Naive B cell (primary cell): ENCODE data around the gene RYR3. TPM values are rescaled to one million over a fixed set of nuclear protein-coding genes. Genes with fewer than 3 reads are reported as not detected.
A peak's percentile ranks its signal among the peaks of the same experiment; 100 is the strongest.

Experiments used
- ATAC-seq, 2 donors: fragments of 150-1000 bp; cut with Tn5 transposase; 2 replicates each; pipeline ENCODE4 v1.10.0; 2021; ENCODE audit warnings: low read depth in 2 of 2, mild to moderate bottlenecking in 2 of 2, moderate library complexity in 2 of 2
- DNase-seq: peaks from one replicate; pipeline ENCODE4 v3.0.0; 2022
- H3K27ac Mint-ChIP-seq, 6 donors: one replicate each; pipeline ENCODE4 v1.8.0; 2020 to 2022; ENCODE audit warnings: mild to moderate bottlenecking in 6 of 6, mixed read lengths in 6 of 6, moderate library complexity in 5 of 6, inconsistent platforms in 2 of 6
- H3K27me3 Mint-ChIP-seq, 3 donors: one replicate each; pipeline ENCODE4 v1.8.0; 2021 to 2022; ENCODE audit warnings: mixed read lengths in 3 of 3, mild to moderate bottlenecking in 1 of 3
- H3K36me3 Mint-ChIP-seq, 2 donors: one replicate each; pipeline ENCODE4 v1.8.0; 2020 to 2022; ENCODE audit warnings: mixed read lengths in 2 of 2, inconsistent platforms in 1 of 2, mild to moderate bottlenecking in 1 of 2
- H3K4me1 Mint-ChIP-seq, 3 donors: one replicate each; pipeline ENCODE4 v1.8.0; 2020 to 2022; ENCODE audit warnings: mixed read lengths in 3 of 3, inconsistent platforms in 1 of 3, mild to moderate bottlenecking in 1 of 3, moderate library complexity in 1 of 3
- H3K4me3 Mint-ChIP-seq, 8 donors: one replicate each; pipeline ENCODE4 v1.8.0; 2020 to 2022; ENCODE audit warnings: mild to moderate bottlenecking in 8 of 8, mixed read lengths in 8 of 8, moderate library complexity in 8 of 8, inconsistent platforms in 2 of 8
- H3K9me3 Mint-ChIP-seq, 7 donors: one replicate each; pipeline ENCODE4 v1.8.0; 2020 to 2022; ENCODE audit warnings: mixed read lengths in 7 of 7, mild to moderate bottlenecking in 5 of 7, inconsistent platforms in 2 of 7, moderate library complexity in 1 of 7
- polyA plus RNA-seq, 6 donors: library from polyadenylated mRNA; unstranded; fragments of 300-500 nt; fragmentation: Illumina TruSeq; gene quantifications; one replicate each; pipeline ENCODE4 v1.2.3, GENCODE V29; 2021; ENCODE audit warnings: low read depth in 6 of 6

RYR3 gene
- polyA plus RNA-seq, 6 donors from 2014 or later = 0.14 to 0.86 (median 0.23) TPM

GRCh38 chr15:33405096-33405495 is 94.3 kb downstream of the RYR3 start:
- Mint-ChIP-seq H3K9me3 (peaks cover 0 to 9% (median 0%) of the 10 kb centered on the region in 7 donors), H3K36me3 (no peaks in the 10 kb centered on the region), H3K4me3 (no peak overlapping the region), H3K27ac (no peak overlapping the region), H3K4me1 (no peaks in the 10 kb centered on the region), H3K27me3 (peaks cover 0 to 7% (median 0%) of the 10 kb centered on the region in 3 donors)
- no peak for DNase-seq
- no peak for ATAC-seq

- H3K9me3 Mint-ChIP-seq = peaks cover 0 to 18% (median 8%) of the 10 kb centered on the region in 7 donors
- ATAC-seq (no peak), DNase-seq (no peak)
- H3K4me1 Mint-ChIP-seq = no peaks in the 10 kb centered on the region
- H3K36me3 Mint-ChIP-seq = no peaks in the 10 kb centered on the region
- no peak overlapping the region for H3K27ac Mint-ChIP-seq
- H3K27me3 Mint-ChIP-seq = peaks cover 0 to 5% (median 0%) of the 10 kb centered on the region in 3 donors
- H3K4me3 Mint-ChIP-seq = no peak overlapping the region
Observed at GRCh38 chr15:33411596-33412540, 101.1 kb downstream of the RYR3 start.

- no peak for DNase-seq
- H3K4me3 Mint-ChIP-seq = no peak overlapping the region
- no peaks in the 10 kb centered on the region for H3K36me3 Mint-ChIP-seq
- no peak for ATAC-seq
- H3K27ac Mint-ChIP-seq = no peak overlapping the region
- no peaks in the 10 kb centered on the region for H3K4me1 Mint-ChIP-seq
- peaks cover 7 to 28% (median 25%) of the 10 kb centered on the region in 3 donors for H3K27me3 Mint-ChIP-seq
- peaks cover 0 to 8% (median 0%) of the 10 kb centered on the region in 7 donors for H3K9me3 Mint-ChIP-seq
Observed at GRCh38 chr15:33419701-33420100, 108.9 kb downstream of the RYR3 start.

- DNase-seq (no peak), ATAC-seq (no peak)
- Mint-ChIP-seq H3K4me3 (no peak overlapping the region), H3K27me3 (peaks cover 0 to 16% (median 8%) of the 10 kb centered on the region in 3 donors), H3K9me3 (peaks cover 0 to 14% (median 3%) of the 10 kb centered on the region in 7 donors), H3K4me1 (no peaks in the 10 kb centered on the region), H3K27ac (no peak overlapping the region), H3K36me3 (no peaks in the 10 kb centered on the region)
Observed at GRCh38 chr15:33424025-33424424, 113.3 kb downstream of the RYR3 start.

- Mint-ChIP-seq H3K27me3 (peaks cover 7 to 15% (median 9%) of the 10 kb centered on the region in 3 donors), H3K4me1 (no peaks in the 10 kb centered on the region), H3K27ac (no peak overlapping the region), H3K4me3 (no peak overlapping the region), H3K36me3 (no peaks in the 10 kb centered on the region), H3K9me3 (peaks cover 0 to 14% (median 3%) of the 10 kb centered on the region in 7 donors)
- DNase-seq = no peak
- ATAC-seq = no peak
Observed at GRCh38 chr15:33425142-33425541, 114.4 kb downstream of the RYR3 start.

- Mint-ChIP-seq H3K9me3 (peaks cover 0 to 21% (median 8%) of the 10 kb centered on the region in 7 donors), H3K27ac (peak overlapping the region in 1 of 6 donors; percentile 6), H3K27me3 (peaks cover 0 to 9% (median 0%) of the 10 kb centered on the region in 3 donors), H3K36me3 (no peaks in the 10 kb centered on the region), H3K4me3 (no peak overlapping the region), H3K4me1 (no peaks in the 10 kb centered on the region)
- DNase-seq (no peak), ATAC-seq (no peak)
Observed at GRCh38 chr15:33430577-33430976, 119.8 kb downstream of the RYR3 start.

- no peak overlapping the region for H3K4me3 Mint-ChIP-seq
- no peak for DNase-seq
- no peaks in the 10 kb centered on the region for H3K36me3 Mint-ChIP-seq
- H3K27ac Mint-ChIP-seq = no peak overlapping the region
- no peaks in the 10 kb centered on the region for H3K4me1 Mint-ChIP-seq
- H3K9me3 Mint-ChIP-seq = peaks cover 0 to 16% (median 6%) of the 10 kb centered on the region in 7 donors
- H3K27me3 Mint-ChIP-seq = peaks cover 0 to 9% (median 0%) of the 10 kb centered on the region in 3 donors
- ATAC-seq = no peak
Observed at GRCh38 chr15:33433821-33434220, 123.1 kb downstream of the RYR3 start.

- peaks cover 0 to 16% (median 5%) of the 10 kb centered on the region in 7 donors for H3K9me3 Mint-ChIP-seq
Observed at GRCh38 chr15:33438396-33438795, 127.6 kb downstream of the RYR3 start.

GRCh38 chr15:33440900-33441299 is 130.1 kb downstream of the RYR3 start:
- H3K4me3 Mint-ChIP-seq = no peak overlapping the region
- H3K27me3 Mint-ChIP-seq = peaks cover 10 to 18% (median 11%) of the 10 kb centered on the region in 3 donors
- no peaks in the 10 kb centered on the region for H3K4me1 Mint-ChIP-seq
- no peak for ATAC-seq
- DNase-seq = no peak
- H3K36me3 Mint-ChIP-seq = no peaks in the 10 kb centered on the region
- H3K27ac Mint-ChIP-seq = no peak overlapping the region
- peaks cover 0 to 6% (median under 1%) of the 10 kb centered on the region in 7 donors for H3K9me3 Mint-ChIP-seq

More at GRCh38 chr15:33438396-33438795, 127.6 kb downstream of the RYR3 start:
- Mint-ChIP-seq H3K4me3 (no peak overlapping the region), H3K27me3 (peaks cover 0 to 14% (median 5%) of the 10 kb centered on the region in 3 donors), H3K36me3 (no peaks in the 10 kb centered on the region), H3K27ac (no peak overlapping the region), H3K4me1 (no peaks in the 10 kb centered on the region)
- DNase-seq = no peak
- no peak for ATAC-seq

- Mint-ChIP-seq H3K36me3 (no peaks in the 10 kb centered on the region), H3K9me3 (peaks cover 0 to 4% (median 0%) of the 10 kb centered on the region in 7 donors), H3K4me3 (no peak overlapping the region), H3K4me1 (no peaks in the 10 kb centered on the region), H3K27ac (no peak overlapping the region), H3K27me3 (peaks cover 10 to 28% (median 17%) of the 10 kb centered on the region in 3 donors)
- ATAC-seq (no peak), DNase-seq (no peak)
Observed at GRCh38 chr15:33442449-33442848, 131.7 kb downstream of the RYR3 start.

GRCh38 chr15:33443708-33444107 is 132.9 kb downstream of the RYR3 start:
- H3K4me1 Mint-ChIP-seq = no peaks in the 10 kb centered on the region
- H3K4me3 Mint-ChIP-seq = no peak overlapping the region
- DNase-seq = no peak
- no peak for ATAC-seq
- no peak overlapping the region for H3K27ac Mint-ChIP-seq
- H3K9me3 Mint-ChIP-seq = peaks cover 0 to 2% (median 0%) of the 10 kb centered on the region in 7 donors
- peaks cover 17 to 36% (median 22%) of the 10 kb centered on the region in 3 donors for H3K27me3 Mint-ChIP-seq
- no peaks in the 10 kb centered on the region for H3K36me3 Mint-ChIP-seq

- peaks cover 22 to 41% (median 23%) of the 10 kb centered on the region in 3 donors for H3K27me3 Mint-ChIP-seq
Observed at GRCh38 chr15:33445984-33446383, 135.2 kb downstream of the RYR3 start.

GRCh38 chr15:33448151-33448550 is 137.4 kb downstream of the RYR3 start:
- H3K4me1 Mint-ChIP-seq = no peaks in the 10 kb centered on the region
- no peak for DNase-seq
- H3K27me3 Mint-ChIP-seq = peaks cover 18 to 31% (median 25%) of the 10 kb centered on the region in 3 donors
- no peak overlapping the region for H3K27ac Mint-ChIP-seq
- peaks cover 0 to 5% (median 0%) of the 10 kb centered on the region in 7 donors for H3K9me3 Mint-ChIP-seq
- H3K36me3 Mint-ChIP-seq = no peaks in the 10 kb centered on the region
- no peak overlapping the region for H3K4me3 Mint-ChIP-seq
- no peak for ATAC-seq

More at GRCh38 chr15:33445984-33446383, 135.2 kb downstream of the RYR3 start:
- Mint-ChIP-seq H3K4me1 (no peaks in the 10 kb centered on the region), H3K4me3 (no peak overlapping the region), H3K36me3 (no peaks in the 10 kb centered on the region), H3K9me3 (peaks cover 0 to 5% (median 0%) of the 10 kb centered on the region in 7 donors), H3K27ac (no peak overlapping the region)
- ATAC-seq (no peak), DNase-seq (no peak)
